ENCODE measurements around the gene VDAC1. TPM values are rescaled to one million over a fixed set of nuclear protein-coding genes. Genes with fewer than 3 reads are reported as not detected.

The VDAC1 gene
- total and polyA plus RNA-seq, 10 of the 15 experiments (the other 5 are each of a cell fraction or from before 2014, with no cell fraction given) = 245 to 488 (median 349) TPM

DNA sequence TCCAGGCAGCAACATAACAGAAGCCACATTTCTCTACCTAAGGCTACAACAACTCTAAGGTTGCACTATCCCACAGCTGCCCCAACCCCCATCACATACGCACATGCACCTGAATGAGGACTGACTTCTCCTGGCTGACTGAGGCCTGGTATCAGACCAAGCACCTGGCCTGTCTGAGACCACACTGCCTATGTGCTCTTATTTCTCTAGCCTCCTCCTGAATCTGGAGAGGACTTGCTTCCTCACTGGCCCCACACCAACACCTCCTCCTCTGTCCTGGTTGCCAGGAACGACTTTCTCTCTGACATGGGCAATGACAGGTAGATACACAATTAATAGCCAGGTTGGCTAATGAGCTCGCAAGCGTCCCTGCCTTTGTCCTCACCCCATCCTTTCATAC is 14.9 kb upstream of the VDAC1 start:
- Histone ChIP-seq H3K9me3 (replicated peaks; ENCODE audit: control insufficient read depth, insufficient read depth, low read length) (no peaks in the 10 kb centered on the region), H3K79me2 (ENCODE audit: control insufficient read depth, insufficient read depth, low read length) (no peaks in the 10 kb centered on the region), H3K4me3 (no peak overlapping the region), H3K4me1 (ENCODE audit: control insufficient read depth, insufficient read depth, low read length) (no peaks in the 10 kb centered on the region), H3K27ac (ENCODE audit: control insufficient read depth, insufficient read depth) (no peak overlapping the region), H3K9ac (ENCODE audit: control insufficient read depth, insufficient read depth, low read length) (no peak overlapping the region), H4K20me1 (ENCODE audit: control insufficient read depth, insufficient read depth) (no peaks in the 10 kb centered on the region), H3K4me2 (ENCODE audit: control insufficient read depth, insufficient read depth) (no peak overlapping the region), H3K36me3 (ENCODE audit: control insufficient read depth in 2 of 2, insufficient read depth in 2 of 2, low read length in 1 of 2) (no peaks in the 10 kb centered on the region), H3K27me3 (replicated peaks in 1 of 2; ENCODE audit: control insufficient read depth in 2 of 2, insufficient read depth in 2 of 2, low read length in 1 of 2) (no peaks in the 10 kb centered on the region; a peak in 2 of 4 replicates), H2AFZ (ENCODE audit: control insufficient read depth, low read depth, low read length) (no peak overlapping the region)
- ChIA-PET RAD21 (ENCODE audit: unreplicated experiment) (interaction anchor here (1.1 kb wide), 1 partner anchor 82 kb away, joined by 3 read pairs; no protein-coding TSS in a partner anchor), SMC1A (ENCODE audit: uncharacterized antibody, unreplicated experiment) (interaction anchor here (0.6 kb wide), 1 partner anchor 102 kb away, joined by 3 read pairs; no protein-coding TSS in a partner anchor), POLR2A (no interaction called here), CTCF (interaction anchor here (0.7 kb wide), 1 partner anchor 846 kb away, joined by 3 read pairs; no protein-coding TSS in a partner anchor)
- DNase-seq (ENCODE audit: low read depth, low spot score) (no peak), FAIRE-seq (no peak), ATAC-seq (no peak)
- TF ChIP-seq SP1 (IDR thresholded peaks at IDR 0.05; ENCODE audit: low read depth, low read length) (no peak), FOXM1 (IDR thresholded peaks at IDR 0.05; ENCODE audit: low read depth, low read length) (no peak), MEF2A (IDR thresholded peaks at IDR 0.05; ENCODE audit: insufficient read depth, low read depth, low read length) (no peak)
- in situ Hi-C loops (cut with MboI) = no loop called here
- intact Hi-C loops (cut with micrococcal nuclease; ENCODE audit: unreplicated experiment) = no loop called here
- no TSS peak for BruUV-seq (replicated peaks)
- 75% methylated on average over 4 of the region's 4 CpGs for WGBS (ENCODE audit: insufficient coverage, insufficient replicate concordance, low lambda C conversion rate, missing lambda C conversion rate)

DNA sequence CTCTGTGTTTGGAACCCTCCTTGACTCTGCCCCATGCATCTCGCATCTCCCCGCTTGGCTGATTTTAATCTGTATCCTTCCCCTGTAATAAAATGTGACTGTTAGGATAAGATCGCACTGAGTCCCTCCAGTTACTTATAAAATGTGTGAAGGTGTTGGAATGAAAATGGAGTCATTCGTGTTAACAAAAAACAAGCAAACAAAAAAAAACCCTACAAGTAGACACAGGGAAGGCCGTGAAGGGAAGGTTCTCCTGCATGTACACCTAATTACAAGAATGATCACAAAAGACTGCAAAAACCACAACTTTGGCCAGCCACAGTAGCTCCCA is 14.2 kb upstream of the VDAC1 start:
- no peaks in the 10 kb centered on the region for H3K36me3 ChIP-seq (ENCODE audit: control insufficient read depth in 2 of 2, insufficient read depth in 2 of 2, low read length in 1 of 2)
- POLR2A ChIA-PET = no interaction called here
- no peak overlapping the region for H3K4me2 ChIP-seq (ENCODE audit: control insufficient read depth, insufficient read depth)
- TF ChIP-seq, protein P1, sequence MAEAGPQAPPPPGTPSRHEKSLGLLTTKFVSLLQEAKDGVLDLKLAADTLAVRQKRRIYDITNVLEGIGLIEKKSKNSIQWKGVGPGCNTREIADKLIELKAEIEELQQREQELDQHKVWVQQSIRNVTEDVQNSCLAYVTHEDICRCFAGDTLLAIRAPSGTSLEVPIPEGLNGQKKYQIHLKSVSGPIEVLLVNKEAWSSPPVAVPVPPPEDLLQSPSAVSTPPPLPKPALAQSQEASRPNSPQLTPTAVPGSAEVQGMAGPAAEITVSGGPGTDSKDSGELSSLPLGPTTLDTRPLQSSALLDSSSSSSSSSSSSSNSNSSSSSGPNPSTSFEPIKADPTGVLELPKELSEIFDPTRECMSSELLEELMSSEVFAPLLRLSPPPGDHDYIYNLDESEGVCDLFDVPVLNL (IDR thresholded peaks at IDR 0.05; ENCODE audit: low read depth, low read length) = no peak
- TF ChIP-seq HCFC1 (IDR thresholded peaks at IDR 0.05; ENCODE audit: low read length) = no peak
- TF ChIP-seq FOS (IDR thresholded peaks at IDR 0.05; ENCODE audit: borderline replicate concordance, extremely low read depth, insufficient read length) = no peak
- TF ChIP-seq BRCA1 (IDR thresholded peaks at IDR 0.05; ENCODE audit: low read depth, low read length) = no peak
- no peak for TF ChIP-seq RBBP5 (conservative IDR thresholded peaks at IDR 0.05)
- TF ChIP-seq, protein P2, sequence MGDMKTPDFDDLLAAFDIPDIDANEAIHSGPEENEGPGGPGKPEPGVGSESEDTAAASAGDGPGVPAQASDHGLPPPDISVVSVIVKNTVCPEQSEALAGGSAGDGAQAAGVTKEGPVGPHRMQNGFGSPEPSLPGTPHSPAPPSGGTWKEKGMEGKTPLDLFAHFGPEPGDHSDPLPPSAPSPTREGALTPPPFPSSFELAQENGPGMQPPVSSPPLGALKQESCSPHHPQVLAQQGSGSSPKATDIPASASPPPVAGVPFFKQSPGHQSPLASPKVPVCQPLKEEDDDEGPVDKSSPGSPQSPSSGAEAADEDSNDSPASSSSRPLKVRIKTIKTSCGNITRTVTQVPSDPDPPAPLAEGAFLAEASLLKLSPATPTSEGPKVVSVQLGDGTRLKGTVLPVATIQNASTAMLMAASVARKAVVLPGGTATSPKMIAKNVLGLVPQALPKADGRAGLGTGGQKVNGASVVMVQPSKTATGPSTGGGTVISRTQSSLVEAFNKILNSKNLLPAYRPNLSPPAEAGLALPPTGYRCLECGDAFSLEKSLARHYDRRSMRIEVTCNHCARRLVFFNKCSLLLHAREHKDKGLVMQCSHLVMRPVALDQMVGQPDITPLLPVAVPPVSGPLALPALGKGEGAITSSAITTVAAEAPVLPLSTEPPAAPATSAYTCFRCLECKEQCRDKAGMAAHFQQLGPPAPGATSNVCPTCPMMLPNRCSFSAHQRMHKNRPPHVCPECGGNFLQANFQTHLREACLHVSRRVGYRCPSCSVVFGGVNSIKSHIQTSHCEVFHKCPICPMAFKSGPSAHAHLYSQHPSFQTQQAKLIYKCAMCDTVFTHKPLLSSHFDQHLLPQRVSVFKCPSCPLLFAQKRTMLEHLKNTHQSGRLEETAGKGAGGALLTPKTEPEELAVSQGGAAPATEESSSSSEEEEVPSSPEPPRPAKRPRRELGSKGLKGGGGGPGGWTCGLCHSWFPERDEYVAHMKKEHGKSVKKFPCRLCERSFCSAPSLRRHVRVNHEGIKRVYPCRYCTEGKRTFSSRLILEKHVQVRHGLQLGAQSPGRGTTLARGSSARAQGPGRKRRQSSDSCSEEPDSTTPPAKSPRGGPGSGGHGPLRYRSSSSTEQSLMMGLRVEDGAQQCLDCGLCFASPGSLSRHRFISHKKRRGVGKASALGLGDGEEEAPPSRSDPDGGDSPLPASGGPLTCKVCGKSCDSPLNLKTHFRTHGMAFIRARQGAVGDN (IDR thresholded peaks at IDR 0.05) = no peak
- TF ChIP-seq, protein P3, sequence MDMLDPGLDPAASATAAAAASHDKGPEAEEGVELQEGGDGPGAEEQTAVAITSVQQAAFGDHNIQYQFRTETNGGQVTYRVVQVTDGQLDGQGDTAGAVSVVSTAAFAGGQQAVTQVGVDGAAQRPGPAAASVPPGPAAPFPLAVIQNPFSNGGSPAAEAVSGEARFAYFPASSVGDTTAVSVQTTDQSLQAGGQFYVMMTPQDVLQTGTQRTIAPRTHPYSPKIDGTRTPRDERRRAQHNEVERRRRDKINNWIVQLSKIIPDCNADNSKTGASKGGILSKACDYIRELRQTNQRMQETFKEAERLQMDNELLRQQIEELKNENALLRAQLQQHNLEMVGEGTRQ (IDR thresholded peaks at IDR 0.05; ENCODE audit: borderline replicate concordance, low read depth, low read length) = no peak
- TF ChIP-seq CBX5 (IDR thresholded peaks at IDR 0.05; ENCODE audit: low read depth) = no peak
- no peak for TF ChIP-seq IKZF2 (IDR thresholded peaks at IDR 0.05)

More for the DNA sequence above, 14.2 kb upstream of the VDAC1 start:
- Histone ChIP-seq H3K4me1 (ENCODE audit: control insufficient read depth, insufficient read depth, low read length) (no peaks in the 10 kb centered on the region), H2AFZ (ENCODE audit: control insufficient read depth, low read depth, low read length) (no peak overlapping the region), H3K79me2 (ENCODE audit: control insufficient read depth, insufficient read depth, low read length) (no peaks in the 10 kb centered on the region), H3K27me3 (replicated peaks in 1 of 2; ENCODE audit: control insufficient read depth in 2 of 2, insufficient read depth in 2 of 2, low read length in 1 of 2) (no peaks in the 10 kb centered on the region; a peak in 1 of 4 replicates), H3K4me3 (no peak overlapping the region), H4K20me1 (ENCODE audit: control insufficient read depth, insufficient read depth) (no peaks in the 10 kb centered on the region), H3K9ac (ENCODE audit: control insufficient read depth, insufficient read depth, low read length) (no peak overlapping the region), H3K27ac (ENCODE audit: control insufficient read depth, insufficient read depth) (no peak overlapping the region), H3K9me3 (replicated peaks; ENCODE audit: control insufficient read depth, insufficient read depth, low read length) (no peaks in the 10 kb centered on the region)
- DNase-seq (ENCODE audit: low read depth, low spot score) (no peak), FAIRE-seq (no peak), ATAC-seq (no peak)
- RAD21 ChIA-PET (ENCODE audit: unreplicated experiment) = interaction anchor here (1.1 kb wide), 1 partner anchor 83 kb away, joined by 3 read pairs; no protein-coding TSS in a partner anchor
- CTCF ChIA-PET = interaction anchor here (0.7 kb wide), 1 partner anchor 847 kb away, joined by 3 read pairs; no protein-coding TSS in a partner anchor
- 62% methylated on average over 5 of the region's 5 CpGs for whole genome bisulfite sequencing (ENCODE audit: insufficient coverage, insufficient replicate concordance, low lambda C conversion rate, missing lambda C conversion rate)
- intact Hi-C loops (cut with micrococcal nuclease; ENCODE audit: unreplicated experiment) = no loop called here
- in situ Hi-C loops (cut with MboI) = no loop called here
- BruUV-seq (replicated peaks) = no TSS peak
- SMC1A ChIA-PET (ENCODE audit: uncharacterized antibody, unreplicated experiment) = interaction anchor here (0.6 to 1.2 kb wide), 2 partner anchors 27 to 149 kb away, joined by 3 to 8 read pairs; no protein-coding TSS in a partner anchor
